GM21526 (cell line): Measurements from ENCODE around the gene IDH1.
"Not testable (repeated sequence)": the region's sequence is repeated elsewhere in the genome, so short reads cannot be mapped to it uniquely, and the experiment has no call there.

Experiments
- ATAC-seq: cut with Tn5 transposase; IDR thresholded peaks from one replicate; pipeline ENCODE4 v1.9.1; 2021; ENCODE audit warnings: moderate library complexity; ENCODE audit not compliant: unreplicated experiment, low FRiP score

The IDH1 gene

DNA sequence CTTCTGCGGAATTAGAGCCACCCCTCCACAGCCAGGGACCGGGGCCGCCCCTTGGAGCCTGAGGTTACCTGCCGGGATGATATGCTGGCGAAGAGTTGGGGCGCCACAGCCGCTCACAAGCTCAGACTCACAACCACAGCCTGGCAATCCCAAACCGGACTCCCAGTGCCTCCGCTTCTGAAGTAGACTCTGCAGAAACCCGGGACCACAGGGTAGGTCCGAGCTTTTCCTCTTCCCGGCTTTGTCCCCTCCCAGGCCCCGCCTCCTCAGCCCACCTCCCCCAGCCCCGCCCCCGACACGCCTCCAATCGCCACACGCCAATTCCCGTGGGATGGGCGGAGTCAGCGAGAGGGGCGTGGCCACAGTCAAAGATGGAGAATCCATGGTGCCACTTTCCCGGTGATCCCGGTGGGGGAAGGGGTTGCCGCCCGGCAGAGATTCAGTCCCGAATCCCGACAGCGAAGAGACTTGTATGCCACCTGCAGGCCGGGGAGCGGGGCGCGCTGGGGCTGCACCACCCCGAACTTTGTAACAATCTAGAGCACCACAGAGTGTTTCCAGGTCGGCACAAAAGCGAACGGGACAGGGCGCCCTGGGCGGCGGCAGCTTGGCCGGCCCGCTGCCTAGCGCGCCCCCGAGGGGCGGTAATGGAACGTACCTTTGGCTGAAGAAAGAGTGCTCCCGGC, at the start of gene IDH1:
Gene IDH1 (minus strand): TSS at position 201 of the 686 bp plus-strand sequence. CDS start 3,520 bp downstream, outside the sequence.
- peak; percentile 77 for ATAC-seq

DNA sequence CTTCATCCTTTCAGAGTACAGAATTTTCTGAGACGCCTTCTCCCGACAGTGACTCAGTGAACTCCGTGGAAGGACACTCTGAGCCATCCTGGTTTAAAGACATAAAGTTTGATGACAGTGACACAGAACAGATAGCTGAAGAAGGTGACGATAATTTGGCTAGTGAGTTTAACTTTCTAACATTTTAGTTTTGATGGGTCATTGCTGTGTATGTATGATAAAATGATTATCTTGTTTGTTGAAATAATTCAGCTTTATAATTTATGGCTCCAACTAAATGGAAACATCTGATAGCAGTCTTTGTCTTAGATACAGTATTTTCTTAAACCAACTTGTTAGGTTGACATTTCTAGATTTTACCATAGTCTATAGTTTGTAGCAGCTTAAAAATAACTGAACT, 49.3 kb upstream of the IDH1 start:
- ATAC-seq, result no peak

DNA sequence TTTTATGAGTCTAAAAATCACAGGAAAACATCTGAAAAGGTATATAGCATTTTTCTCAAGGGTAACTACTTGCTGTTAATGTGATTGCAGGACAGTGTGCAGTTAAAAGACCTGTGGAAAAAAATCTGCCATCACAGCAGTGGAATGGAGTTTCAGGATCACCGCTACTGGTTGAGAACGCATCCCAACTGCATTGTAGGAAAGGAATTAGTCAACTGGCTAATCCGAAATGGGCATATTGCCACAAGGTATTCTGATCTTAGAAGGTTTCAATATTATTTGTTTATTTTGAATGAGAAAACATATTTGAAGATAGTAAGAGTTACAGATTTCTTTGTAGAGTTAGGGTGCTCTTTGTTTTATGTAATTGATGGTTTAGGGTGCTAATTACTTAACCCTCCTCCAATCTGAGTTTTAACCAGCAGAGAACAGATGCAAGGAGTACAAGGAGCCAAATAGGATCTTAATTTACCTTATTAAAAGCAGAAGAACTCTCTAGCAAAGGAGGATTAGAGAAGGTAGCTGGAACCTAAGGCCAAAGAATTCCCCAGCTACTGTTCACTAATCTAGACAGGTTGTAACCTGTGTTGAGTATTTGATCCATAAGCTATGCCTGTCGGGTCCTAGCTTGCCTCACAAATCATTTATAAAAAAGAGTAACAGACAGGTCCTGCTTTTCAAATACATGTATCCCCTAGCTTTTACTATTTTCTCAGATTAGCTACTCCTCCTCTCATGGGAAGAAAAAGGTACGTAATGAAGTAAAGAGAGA, 46.2 kb upstream of the IDH1 start:
- no peak for ATAC-seq

DNA sequence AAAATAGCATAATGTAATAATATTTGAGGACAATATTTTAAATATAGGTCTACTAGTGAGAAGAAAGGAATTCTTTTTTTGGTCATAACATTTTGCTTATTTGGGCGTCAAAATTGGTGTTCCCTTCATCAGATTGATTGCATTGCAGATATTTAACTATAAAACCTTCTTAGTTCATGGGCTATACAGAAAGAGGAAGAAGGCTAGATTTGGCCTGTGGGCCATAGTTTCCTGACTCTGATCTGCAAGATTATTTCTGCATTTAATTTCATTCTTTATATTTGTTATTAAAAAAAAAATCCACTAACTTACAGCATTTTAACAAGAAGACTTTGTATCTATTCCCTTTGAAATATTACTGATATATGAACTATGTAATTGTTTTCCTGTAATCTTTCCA, 43.1 kb upstream of the IDH1 start:
- ATAC-seq, result no peak

DNA sequence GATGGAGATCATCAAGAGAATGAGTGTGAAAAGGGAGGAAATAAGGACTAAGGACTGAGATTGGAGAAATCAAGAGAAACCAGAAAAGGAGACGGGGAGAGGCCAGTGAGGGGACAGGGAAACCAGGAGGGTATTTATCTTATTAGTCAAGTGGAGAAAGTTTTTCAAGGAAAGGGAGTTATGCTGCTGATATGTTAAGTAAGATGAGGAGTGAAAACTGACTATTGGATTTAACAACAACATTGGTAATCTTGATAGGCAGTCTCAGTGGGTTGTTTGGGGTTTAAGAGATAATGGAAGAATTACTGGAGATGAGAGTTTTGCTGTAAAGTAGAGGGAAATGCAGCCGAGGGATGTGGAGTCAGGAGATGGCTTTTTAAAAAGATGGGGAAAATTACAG, 41.7 kb upstream of the IDH1 start:
- ATAC-seq, result no peak

DNA sequence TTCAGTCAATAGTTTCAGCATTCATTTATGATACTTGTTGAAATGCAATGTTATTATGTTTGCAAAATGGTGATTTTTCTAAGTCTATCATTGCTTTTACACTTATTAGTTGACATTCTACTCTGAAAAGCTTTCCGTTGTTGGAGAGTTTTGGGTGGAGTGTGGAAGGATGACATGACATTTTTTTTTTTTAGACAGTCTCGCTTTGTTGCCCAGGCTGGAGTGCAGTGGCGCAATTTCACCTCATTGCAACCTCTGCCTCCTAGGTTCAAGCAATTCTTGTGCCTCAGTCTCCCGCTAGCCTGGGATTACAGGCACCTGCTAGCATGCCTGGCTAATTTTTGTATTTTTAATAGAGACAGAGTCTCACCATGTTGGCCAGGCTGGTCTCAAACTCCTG, 41.0 kb upstream of the IDH1 start:
- no peak for ATAC-seq

DNA sequence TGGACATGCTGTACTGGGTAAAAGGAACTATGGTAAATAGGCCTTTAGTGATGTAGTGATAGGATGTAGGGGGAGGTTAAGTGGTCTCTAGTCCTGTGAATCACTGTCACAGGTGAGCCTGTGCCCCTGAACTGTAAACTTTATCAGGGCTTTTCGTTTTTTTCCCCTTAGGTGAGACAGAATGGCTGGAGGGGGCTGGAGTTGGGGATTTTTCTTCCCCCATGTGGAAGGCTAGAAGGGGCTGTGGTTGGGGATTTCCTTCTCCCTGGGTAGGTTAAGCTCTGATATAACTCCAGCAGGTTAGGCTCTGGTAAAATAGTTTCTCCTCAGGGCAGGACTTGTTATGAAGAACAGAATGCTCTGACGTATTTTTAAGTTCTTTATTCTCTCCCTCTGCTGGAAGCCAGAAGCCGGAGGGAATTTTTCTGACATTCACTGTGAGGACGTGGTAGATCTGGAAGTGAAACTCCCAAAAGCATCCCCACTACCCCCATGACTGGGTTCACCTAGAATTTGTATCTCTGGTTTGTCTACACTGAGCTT, 39.7 kb upstream of the IDH1 start:
- peak; percentile 50 for ATAC-seq

DNA sequence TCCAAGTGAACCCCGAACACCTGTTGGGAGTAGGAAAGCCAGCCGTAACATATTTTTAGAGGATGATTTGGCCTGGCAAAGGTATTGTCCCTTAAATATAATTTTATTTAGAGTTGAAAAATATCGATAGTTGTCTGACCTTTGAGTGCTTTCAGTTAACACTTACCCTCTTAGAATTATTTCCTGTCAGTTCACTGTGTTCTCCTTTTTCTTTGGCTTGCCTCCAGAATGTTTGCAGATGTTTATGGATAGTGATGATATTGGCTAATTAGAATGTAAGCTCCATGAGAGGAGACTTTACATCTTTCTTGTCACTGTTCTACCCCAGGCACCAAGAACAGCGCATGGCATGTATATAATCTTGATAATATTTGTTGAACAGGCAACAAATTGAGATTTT, 31.0 kb upstream of the IDH1 start:
- no peak for ATAC-seq

DNA sequence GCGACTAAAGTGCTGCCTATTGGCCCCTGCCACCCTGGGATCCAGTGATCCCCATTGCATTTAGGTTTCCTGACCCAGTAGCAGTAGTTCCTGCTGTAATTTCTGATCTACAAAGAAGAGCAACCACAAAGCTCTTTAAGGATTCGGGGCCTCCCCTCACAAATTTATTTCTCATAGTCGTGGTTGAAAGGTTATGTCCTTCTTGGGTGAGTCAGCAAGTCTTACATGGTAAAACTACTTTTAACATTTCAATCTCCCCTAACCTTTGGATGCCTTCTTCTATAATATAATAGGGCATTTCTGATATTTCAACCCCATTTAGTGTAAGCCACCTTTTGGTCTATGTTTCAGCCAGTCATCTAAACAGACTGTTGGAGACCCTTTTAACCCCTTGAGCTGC, 26.1 kb upstream of the IDH1 start:
- ATAC-seq, result no peak

DNA sequence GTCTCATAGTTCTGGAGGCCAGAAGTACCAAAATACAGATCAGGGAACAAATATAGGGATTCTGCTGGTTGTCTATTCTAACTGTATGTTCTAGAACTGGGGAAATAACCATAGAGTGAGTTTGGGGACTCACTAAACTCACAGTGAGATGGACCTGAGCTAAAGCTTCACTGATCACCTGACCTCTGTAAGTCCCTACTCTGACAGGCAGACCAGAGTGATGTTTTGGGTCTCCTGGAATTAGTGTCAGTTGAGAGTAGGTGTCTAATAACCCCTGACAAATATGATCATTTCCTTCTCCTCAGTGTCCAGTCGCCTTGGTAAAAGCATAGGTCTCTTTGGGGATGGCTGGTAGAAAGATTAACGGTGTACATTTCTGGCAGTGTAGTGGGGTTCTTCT, 25.4 kb upstream of the IDH1 start:
- no peak for ATAC-seq

DNA sequence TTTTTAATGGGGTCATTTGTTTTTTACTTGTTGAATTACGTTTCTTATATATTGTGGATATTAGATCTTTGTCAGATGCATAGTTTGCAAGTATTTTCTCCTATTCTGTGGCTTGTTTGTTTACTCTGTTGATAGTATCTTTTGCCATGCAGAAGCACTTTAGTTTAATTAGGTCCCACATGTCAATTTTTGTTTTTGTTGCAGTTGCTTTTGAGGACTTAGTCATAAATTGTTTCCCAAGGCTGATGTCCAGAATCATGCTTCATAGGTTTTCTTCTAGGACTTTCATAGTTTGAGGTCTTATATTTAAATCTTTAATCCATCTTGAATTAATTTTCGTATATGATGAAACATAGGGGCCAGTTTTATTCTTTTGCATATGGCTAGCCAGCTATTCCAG, 24.4 kb upstream of the IDH1 start:
- no peak for ATAC-seq

DNA sequence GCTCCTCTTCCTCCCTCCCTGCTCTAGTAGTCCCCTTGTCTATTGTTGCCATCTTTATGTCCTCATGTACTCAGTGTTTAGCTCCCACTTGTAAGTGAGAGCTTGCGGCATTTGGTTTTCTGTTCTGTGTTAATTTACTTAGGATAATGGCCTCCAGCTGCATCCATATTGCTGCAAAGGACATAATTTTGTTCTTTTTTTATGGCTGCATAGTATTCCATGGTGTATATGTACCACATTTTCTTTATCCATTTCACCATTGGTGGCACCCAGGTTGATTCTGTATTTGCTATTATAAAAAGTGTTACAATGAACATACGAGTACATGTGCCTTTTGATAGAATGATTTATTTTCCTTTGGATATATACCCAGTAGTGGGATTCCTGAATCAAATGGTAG, 23.7 kb upstream of the IDH1 start:
- no peak for ATAC-seq

DNA sequence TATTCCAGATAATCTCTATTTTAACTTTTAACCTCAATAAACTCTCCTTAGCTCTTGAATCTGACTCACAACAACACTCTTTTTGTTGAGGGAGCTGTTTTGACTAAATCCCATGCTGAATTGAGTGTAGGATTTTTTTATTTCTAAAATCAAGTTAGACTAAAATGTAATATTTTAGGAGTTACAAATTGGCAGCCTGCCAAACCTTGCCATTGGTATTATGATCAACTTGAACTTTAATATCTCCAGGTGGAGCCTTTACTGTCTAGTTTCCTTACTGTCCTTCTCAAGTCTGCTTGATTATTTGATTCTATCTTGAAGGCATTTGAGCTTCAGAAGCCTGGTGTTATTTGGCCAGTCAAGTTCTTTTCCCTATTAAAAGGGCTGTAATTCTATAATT, 19.9 kb upstream of the IDH1 start:
- ATAC-seq, result no peak

DNA sequence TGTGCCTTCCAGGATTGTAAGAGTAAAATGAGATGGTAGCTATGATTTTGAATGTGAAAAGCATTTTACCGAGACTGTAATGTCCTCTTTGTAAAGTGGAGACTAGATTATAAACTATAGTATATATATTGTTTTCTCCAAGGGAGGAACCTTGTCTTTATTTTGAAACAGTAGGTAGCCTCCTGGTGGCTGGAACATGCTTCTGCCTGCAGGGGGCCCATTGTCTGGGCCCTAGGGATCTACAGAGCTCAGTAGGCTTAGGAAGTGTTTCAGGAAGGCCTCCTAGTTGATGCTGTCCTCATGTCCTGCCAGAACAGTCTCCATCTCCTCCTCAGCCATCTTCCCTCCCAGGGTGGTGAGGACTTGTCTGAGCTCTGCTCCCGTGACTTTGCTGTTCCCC, 14.2 kb upstream of the IDH1 start:
- ATAC-seq, result no peak

DNA sequence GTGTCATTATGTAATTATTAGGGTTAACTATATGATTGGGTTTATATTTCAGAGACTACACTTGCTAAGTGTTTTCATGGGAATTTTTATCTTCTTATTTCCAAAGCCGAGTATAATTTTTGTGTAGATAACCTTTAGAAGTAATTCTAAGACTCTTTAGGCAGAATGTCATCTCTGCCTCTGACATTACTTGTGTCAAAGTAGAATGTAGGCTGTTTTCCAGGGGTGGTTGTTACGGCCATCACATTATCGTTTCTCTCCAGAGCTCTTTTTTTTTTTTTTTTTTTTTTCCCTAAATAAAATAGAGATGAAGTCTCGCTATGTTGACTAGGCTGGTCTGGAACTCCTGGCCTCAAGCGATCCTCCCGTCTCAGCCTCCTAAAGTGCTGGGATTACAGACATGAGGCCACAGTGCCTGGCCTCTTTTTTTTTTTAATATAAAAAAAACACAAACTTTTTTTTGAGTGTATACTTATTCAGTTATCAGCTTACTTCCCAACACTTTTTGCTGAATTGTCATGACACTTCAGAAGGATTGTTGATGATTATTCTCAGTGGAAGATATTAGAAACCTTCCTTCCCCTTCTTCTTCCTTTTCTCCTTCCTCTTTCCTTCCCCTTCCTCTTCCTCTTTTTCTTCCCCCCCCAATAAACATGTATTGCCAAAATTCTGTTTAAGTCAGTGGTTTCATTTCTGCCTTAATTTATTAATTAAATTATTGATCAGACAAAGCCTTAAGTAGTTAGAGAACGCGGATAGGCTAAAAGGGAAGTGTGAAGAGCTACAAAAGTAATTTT, 13.5 kb upstream of the IDH1 start:
- no peak for ATAC-seq

DNA sequence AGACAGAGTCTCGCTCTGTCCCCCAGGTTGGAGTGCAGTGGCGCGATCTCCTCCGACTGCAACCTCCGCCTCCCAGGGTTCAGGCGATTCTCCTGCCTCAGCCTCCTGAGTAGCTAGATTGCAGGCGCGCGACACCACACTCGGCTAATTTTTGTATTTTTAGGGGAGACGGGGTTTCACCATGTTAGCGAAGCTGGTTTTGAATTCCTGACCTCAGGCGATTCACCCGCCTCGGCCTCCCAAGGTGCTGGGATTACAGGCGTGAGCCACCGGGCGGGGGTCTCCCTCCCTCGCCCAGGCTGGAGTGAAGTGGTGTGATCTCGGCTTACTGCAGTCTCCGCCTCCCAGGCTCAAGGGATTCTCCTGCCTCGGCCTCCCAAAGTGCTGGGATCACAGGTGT, 12.7 kb upstream of the IDH1 start:
- not testable (repeated sequence) for ATAC-seq

DNA sequence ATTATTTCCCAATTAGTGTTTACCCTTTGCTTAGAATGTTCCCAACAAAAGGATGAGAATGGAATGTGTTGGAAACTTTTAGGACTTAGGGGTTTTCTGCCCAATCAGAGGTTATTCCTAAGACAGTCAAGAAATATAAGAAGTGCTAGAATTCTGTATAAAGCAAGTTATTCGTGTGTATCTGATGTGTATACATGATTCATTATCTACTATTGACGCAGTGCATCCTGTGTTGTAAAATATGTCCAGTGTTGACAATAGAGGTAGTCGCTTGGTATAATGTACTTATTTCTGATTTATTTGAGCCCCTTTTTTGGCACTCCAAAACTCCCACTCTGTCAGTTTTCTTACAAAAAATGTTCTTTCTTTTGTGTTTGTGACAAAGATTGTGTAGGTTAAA, 12.1 kb upstream of the IDH1 start:
- no peak for ATAC-seq

DNA sequence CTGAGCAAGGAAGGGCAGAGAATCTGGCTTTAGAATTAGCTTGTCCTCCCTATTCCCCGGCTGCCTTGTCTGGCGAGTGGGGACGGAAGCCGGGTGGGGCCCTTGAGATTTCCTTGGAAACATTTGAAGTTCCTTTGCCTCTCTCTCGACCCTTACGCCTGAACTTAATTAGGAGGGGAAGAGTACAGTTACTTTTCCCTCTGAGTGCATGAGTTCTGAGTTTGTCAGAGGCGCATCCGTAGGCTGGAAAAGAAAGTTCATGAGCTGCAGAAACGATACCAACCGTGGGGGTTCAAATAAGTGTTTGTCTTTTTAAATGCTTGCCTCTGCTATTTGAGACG, 11.7 kb upstream of the IDH1 start:
- peak; percentile 13 for ATAC-seq

DNA sequence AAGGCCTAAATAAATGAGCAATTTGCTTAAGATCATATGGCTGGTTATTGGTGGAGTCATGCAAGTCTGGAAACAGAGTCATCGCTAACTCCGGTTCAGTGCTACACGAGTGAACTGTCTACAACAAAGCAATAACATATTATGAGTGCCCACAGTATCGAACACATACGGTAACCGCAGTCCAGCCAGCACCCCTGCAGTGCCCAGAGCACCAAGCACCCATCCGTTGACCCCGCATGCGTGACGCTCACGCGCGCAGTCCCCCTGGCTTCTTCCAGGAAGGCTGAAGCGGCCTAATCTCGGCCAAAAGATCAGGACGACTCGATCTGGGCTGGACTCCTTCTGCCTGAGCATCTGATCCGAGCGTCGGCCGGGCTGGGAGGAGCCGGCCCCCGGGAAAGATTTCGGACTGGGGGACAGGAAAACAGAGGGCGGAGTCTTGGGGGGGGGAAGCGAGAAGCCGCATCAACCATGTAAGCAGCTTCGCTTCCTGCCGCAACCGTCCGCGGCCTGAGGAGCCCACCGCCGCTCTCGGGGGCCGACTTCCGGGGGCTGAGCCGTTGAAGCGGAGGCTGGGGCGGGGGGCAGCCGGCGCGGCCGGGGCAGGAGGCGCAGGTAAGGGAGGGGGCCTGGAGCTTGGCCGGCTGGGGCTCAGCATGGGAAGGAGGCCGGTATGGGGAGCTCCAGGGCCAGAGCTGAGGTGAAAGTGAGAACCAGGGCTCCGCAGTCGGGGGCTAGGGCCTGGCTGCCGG, 11.1 kb upstream of the IDH1 start, which contains the start of gene PIKFYVE:
Gene PIKFYVE (plus strand): TSS at position 455 of the 752 bp plus-strand sequence. CDS start 5,265 bp downstream, outside the sequence.
- ATAC-seq, result peak; percentile 84

DNA sequence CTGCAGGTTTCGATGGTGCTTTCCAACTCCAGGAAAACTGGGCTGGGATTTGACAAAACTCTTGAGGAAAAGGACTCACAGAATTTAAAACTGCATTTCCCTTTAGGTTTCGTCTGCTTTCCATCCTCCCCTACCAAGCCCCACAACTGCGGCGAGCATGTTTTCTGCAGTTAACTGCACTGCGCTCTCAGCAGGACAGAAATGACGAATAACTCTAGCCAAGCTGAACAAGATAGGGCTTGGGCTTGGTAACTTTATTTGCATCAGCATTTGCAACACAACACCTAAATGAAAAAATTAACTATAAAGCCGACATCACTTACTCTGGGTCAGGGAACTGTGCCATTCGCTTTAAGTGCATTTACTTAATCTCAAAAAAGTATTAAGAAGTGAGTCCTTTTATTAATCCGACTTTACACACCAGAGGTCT, 10.5 kb upstream of the IDH1 start:
- peak; percentile 50 for ATAC-seq
